HUES48 (cell line): ENCODE data around the gene FAM120B.

Experiments used
- H3K27ac ChIP-seq: one replicate; pipeline ENCODE4 v1.7.0; 2013; ENCODE audit warnings: low read depth, low read length, inconsistent platforms
- H3K27me3 ChIP-seq: 2 replicates; pipeline ENCODE4 v1.6.1; 2013; ENCODE audit warnings: mild to moderate bottlenecking, low read length; ENCODE audit not compliant: control insufficient read depth, insufficient read depth
- H3K36me3 ChIP-seq: 2 replicates; pipeline ENCODE4 v1.6.1; 2013; ENCODE audit warnings: low read length; ENCODE audit not compliant: control insufficient read depth, insufficient read depth
- H3K4me1 ChIP-seq: 2 replicates; pipeline ENCODE4 v1.6.1; 2013; ENCODE audit warnings: mild to moderate bottlenecking, low read length; ENCODE audit not compliant: control insufficient read depth, insufficient read depth
- H3K4me3 ChIP-seq: 2 replicates; pipeline ENCODE4 v1.5.1; 2013; ENCODE audit warnings: mild to moderate bottlenecking, low read depth, low read length
- H3K9ac ChIP-seq: 2 replicates; pipeline ENCODE4 v1.6.1; 2013; ENCODE audit warnings: mild to moderate bottlenecking, low read depth, low read length, moderate library complexity
- H3K9me3 ChIP-seq: 2 replicates; pipeline ENCODE4 v1.6.1; 2013; ENCODE audit warnings: low read length; ENCODE audit not compliant: control insufficient read depth, insufficient read depth

Gene FAM120B

DNA sequence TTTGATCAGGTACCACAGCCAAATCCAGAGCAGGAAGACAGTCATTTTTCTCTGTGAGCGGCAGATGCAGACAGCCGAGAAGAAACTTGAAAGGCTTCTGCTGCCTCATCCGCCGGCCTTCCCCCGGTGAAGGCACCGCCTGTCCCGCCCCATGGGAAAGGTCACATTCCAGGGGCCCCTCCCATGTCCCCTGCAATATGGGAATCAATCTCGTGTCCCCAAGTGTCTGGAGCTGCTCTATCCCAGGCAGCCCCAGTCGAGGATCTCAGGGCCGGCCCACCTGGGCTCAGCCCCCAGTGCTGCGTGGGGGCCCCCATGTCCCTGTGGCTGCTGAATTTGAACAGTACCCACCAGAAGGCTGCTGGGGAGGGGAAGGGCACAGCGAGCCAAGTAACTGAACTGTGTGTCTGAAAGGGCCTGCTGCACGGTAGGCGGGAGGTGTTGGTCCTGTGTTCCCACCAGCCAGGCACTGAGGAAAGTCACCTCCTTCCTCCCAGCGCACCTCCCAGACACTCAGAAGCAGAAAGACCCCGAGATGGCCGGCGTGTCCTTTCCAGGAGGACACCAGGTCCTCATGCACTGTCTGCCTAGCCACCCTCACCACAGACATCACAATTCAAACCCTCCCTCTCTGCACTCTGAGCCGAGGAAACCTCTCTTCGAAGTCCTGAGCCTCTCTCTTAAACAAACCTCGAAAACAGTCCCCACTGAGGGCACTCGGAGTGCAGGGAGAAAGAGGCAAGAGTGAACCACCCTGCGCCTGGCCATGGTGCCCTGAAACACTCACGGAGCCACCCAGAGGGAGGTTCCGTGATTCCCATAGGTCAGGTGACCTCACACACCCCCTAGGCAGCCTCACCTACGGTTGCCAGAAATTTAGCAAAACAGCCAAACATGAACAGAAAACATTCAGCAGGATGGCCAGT, 147.3 kb downstream of the FAM120B start:
- Histone ChIP-seq H3K36me3 (no peaks in the 10 kb centered on the region), H3K27me3 (no peaks in the 10 kb centered on the region), H3K9me3 (0 out of 2 replicates have a peak, but pooled peaks cover 3% of the 10 kb centered on the region), H3K9ac (no peak overlapping the region), H3K4me3 (no peak overlapping the region), H3K4me1 (no peaks in the 10 kb centered on the region), H3K27ac (no peak overlapping the region)

- no peaks in the 10 kb centered on the region for H3K4me1 ChIP-seq
- no peak overlapping the region for H3K4me3 ChIP-seq
- H3K9ac ChIP-seq = no peak overlapping the region
- 0 out of 2 replicates have a peak, but pooled peaks cover 3% of the 10 kb centered on the region for H3K9me3 ChIP-seq
- no peaks in the 10 kb centered on the region for H3K36me3 ChIP-seq
- no peaks in the 10 kb centered on the region for H3K27me3 ChIP-seq
- no peak overlapping the region for H3K27ac ChIP-seq
Observed at GRCh38 chr6:170454512-170455285, 148.1 kb downstream of the FAM120B start.

DNA sequence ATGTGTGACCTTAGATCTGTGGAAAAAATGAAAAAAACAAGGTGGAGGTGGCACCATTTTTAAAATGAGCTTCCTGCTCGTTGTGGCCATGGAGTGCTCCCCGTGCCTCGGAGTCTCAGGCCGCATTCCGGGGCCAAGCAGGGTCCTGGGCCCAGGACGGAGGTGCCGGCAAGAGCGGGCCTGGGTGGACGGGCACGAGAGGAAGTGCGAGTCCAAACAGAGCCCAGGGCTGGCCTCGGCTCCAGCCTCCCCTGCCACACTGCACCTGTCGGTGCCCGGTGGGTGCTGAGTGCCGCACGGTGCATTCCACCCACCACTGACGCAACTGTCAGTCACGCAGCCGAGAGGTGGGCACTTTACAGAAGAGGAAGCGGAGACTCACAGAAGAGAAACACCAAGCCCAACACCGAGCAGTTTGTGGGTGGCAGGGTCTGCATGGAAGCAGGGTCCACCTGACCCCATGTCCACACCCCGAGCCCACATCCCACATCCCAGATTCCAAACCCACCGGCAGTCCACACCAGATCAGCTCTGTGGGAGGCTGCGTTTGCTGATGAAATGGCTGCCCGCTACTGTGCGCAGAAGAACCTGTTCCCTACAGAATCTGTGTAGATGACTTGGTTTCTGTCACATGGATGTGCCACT, 148.9 kb downstream of the FAM120B start:
- Histone ChIP-seq H3K27me3 (no peaks in the 10 kb centered on the region), H3K9ac (no peak overlapping the region), H3K4me3 (no peak overlapping the region), H3K9me3 (0 out of 2 replicates have a peak, but pooled peaks cover 3% of the 10 kb centered on the region), H3K4me1 (no peaks in the 10 kb centered on the region), H3K27ac (no peak overlapping the region), H3K36me3 (no peaks in the 10 kb centered on the region)

GRCh38 chr6:170456334-170456733, 149.8 kb downstream of the FAM120B start:
- Histone ChIP-seq H3K27me3 (no peaks in the 10 kb centered on the region), H3K4me1 (no peaks in the 10 kb centered on the region), H3K36me3 (no peaks in the 10 kb centered on the region), H3K4me3 (no peak overlapping the region), H3K9ac (no peak overlapping the region), H3K27ac (no peak overlapping the region), H3K9me3 (0 out of 2 replicates have a peak, but pooled peaks cover 3% of the 10 kb centered on the region)
